DOHH2 (cell line): ENCODE results near the gene ROR1.

Experiments
- EZH2phosphoT487 ChIP-seq: fragments of 200-600 bp; sonication (generic); IDR thresholded peaks from 2 replicates; pipeline ENCODE4 v1.6.1; 2017; ENCODE audit warnings: borderline replicate concordance, mild to moderate bottlenecking, antibody characterized with exemption, low read length, moderate library complexity, mixed read lengths
- TF ChIP-seq, protein P1 (sequence below): fragments of 200-600 bp; sonication (generic); IDR thresholded peaks from one replicate; pipeline ENCODE4 v1.5.1; 2014; ENCODE audit warnings: antibody characterized with exemption, mild to moderate bottlenecking, low read depth, low read length; ENCODE audit not compliant: poor library complexity, severe bottlenecking

DNA sequence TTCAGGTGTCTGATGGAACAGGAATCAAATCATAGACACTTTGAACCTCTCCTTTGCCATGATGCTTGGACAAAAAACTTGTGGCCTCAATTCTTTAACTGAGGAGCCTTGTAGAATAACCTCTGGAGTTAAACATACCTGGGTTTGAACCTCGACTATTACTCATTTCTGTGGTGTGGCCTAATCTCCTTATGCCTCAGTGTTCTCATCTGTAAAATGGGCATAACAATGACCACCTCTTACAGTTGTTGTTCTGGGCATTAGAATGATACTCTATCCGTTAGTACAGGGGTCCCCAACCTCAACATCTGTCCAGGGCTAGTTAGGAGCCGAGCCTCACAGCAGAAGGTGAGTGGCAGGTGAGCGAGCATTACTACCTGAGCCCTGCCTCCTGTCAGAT, 137.2 kb downstream of the ROR1 start:
- TF ChIP-seq, protein P1, sequence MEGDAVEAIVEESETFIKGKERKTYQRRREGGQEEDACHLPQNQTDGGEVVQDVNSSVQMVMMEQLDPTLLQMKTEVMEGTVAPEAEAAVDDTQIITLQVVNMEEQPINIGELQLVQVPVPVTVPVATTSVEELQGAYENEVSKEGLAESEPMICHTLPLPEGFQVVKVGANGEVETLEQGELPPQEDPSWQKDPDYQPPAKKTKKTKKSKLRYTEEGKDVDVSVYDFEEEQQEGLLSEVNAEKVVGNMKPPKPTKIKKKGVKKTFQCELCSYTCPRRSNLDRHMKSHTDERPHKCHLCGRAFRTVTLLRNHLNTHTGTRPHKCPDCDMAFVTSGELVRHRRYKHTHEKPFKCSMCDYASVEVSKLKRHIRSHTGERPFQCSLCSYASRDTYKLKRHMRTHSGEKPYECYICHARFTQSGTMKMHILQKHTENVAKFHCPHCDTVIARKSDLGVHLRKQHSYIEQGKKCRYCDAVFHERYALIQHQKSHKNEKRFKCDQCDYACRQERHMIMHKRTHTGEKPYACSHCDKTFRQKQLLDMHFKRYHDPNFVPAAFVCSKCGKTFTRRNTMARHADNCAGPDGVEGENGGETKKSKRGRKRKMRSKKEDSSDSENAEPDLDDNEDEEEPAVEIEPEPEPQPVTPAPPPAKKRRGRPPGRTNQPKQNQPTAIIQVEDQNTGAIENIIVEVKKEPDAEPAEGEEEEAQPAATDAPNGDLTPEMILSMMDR, result no peak
- TF ChIP-seq EZH2phosphoT487, result no peak
